HL-60 (cell line): ENCODE data around the gene PCDH18.
"Not testable (repeated sequence)": the region's sequence is repeated elsewhere in the genome, so short reads cannot be mapped to it uniquely, and the experiment has no call there.

Experiments used
- DNase-seq, 2 experiments: peaks; one replicate each; pipeline ENCODE4 v3.0.0-alpha.2; 2010 to 2020; ENCODE audit warnings: low read depth in 1 of 2, low spot score in 1 of 2
- H3K27ac ChIP-seq: fragments of 250-450 bp; sonication (Bioruptor Pico); replicated peaks from 2 replicates; pipeline ENCODE4 v1.5.1; 2020; ENCODE audit warnings: mild to moderate bottlenecking, moderate library complexity
- H3K27me3 ChIP-seq: fragments of 250-450 bp; sonication (Bioruptor Pico); 2 replicates; pipeline ENCODE4 v1.5.1; 2021; ENCODE audit warnings: mild to moderate bottlenecking, moderate library complexity; ENCODE audit not compliant: insufficient read depth, poor library complexity, severe bottlenecking
- H3K4me3 ChIP-seq: replicated peaks from 2 replicates; pipeline ENCODE4 v1.5.1; 2011; ENCODE audit warnings: mild to moderate bottlenecking, control low read depth, low read length; ENCODE audit not compliant: insufficient read depth
- CTCF ChIP-seq: IDR thresholded peaks from one replicate; pipeline ENCODE4 v1.5.1; 2011; ENCODE audit warnings: low read length, control low read depth, inconsistent platforms; ENCODE audit not compliant: insufficient read depth
- GABPA ChIP-seq: IDR thresholded peaks from 2 replicates; pipeline ENCODE4 v1.6.1; 2012; ENCODE audit warnings: low read depth
- POLR2AphosphoS5 ChIP-seq: IDR thresholded peaks from 2 replicates; pipeline ENCODE4 v1.6.1; 2012; ENCODE audit warnings: low read depth
- REST ChIP-seq: IDR thresholded peaks from 2 replicates; pipeline ENCODE4 v1.6.1; 2012; ENCODE audit warnings: low read depth; ENCODE audit not compliant: insufficient replicate concordance
- SPI1 ChIP-seq: IDR thresholded peaks from 2 replicates; pipeline ENCODE4 v1.6.1; 2012; ENCODE audit warnings: low read depth, mild to moderate bottlenecking, borderline replicate concordance

Gene PCDH18

DNA sequence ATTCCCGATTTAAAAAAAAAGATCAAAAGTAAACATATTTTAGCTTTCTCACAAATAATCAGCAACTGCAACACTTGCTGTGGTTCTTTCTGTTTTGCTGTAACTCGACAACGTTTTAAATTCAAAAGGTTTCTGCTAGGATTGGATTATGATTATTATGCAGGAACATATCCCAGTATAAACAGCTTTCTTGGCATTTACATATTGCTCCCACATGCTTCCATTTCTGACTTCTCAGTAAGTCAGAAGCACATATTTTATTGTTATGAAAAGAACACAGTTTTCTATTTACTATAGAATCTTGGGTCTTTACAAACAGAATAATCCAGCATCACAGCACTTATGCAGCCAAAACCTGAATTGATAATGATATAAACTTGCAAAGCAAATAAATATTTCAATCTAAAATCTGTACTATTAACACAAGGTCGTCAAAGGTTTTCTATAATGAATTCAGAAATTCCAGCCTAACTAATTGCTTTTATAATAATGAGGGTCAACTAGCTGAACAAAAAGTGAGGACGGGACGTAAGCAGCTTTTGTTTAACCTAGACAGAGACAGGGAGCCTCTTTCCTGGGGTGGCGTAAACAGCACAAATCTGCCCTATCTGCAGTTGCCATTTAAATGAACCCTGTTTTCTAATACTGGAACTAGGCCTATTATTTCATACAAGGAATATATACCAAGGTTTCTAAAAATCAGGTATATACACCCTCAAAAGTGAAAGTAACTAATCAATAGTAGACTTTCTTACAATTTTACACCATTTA lies 9.8 kb upstream of the PCDH18 start:
- Histone ChIP-seq H3K27me3 (no peaks in the 10 kb centered on the region), H3K27ac (no peak overlapping the region), H3K4me3 (no peak overlapping the region)
- TF ChIP-seq GABPA (no peak), SPI1 (no peak), REST (no peak), POLR2AphosphoS5 (no peak), CTCF (no peak)
- no peak for DNase-seq

GRCh38 chr4:137541181-137541580 lies 8.9 kb upstream of the PCDH18 start:
- no peaks in the 10 kb centered on the region for H3K27me3 ChIP-seq
- TF ChIP-seq REST, result no peak
- H3K27ac ChIP-seq, result no peak overlapping the region
- no peak overlapping the region for H3K4me3 ChIP-seq
- no peak for DNase-seq

GRCh38 chr4:137540356-137540755 lies 8.1 kb upstream of the PCDH18 start:
- Histone ChIP-seq H3K27me3 (no peaks in the 10 kb centered on the region), H3K4me3 (no peak overlapping the region), H3K27ac (no peak overlapping the region)
- TF ChIP-seq REST (no peak), GABPA (no peak), SPI1 (no peak)
- no peak for DNase-seq

DNA sequence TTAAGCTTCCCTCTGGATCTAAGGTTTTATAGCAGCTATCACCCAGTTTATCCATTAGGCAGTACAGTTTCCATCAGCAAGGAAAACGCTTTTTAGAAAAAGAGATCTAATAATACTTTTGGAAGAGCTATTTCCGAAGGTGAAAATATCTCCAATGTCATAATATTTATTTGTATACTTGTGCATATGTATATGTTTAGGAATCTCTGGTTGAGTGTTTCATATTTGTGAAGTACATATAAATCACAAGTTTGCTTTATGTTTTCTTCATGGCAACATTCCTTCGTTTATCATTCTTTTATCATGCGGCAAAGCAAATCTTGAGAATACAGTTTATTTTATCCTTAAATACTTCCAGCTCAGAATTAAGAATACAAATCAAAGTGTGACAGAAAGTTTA lies 6.2 kb upstream of the PCDH18 start:
- no peaks in the 10 kb centered on the region for H3K27me3 ChIP-seq
- no peak for DNase-seq
- H3K4me3 ChIP-seq, result no peak overlapping the region
- TF ChIP-seq GABPA, result no peak
- TF ChIP-seq SPI1, result no peak
- TF ChIP-seq POLR2AphosphoS5, result no peak
- TF ChIP-seq CTCF, result no peak
- no peak for TF ChIP-seq REST
- no peak overlapping the region for H3K27ac ChIP-seq

DNA sequence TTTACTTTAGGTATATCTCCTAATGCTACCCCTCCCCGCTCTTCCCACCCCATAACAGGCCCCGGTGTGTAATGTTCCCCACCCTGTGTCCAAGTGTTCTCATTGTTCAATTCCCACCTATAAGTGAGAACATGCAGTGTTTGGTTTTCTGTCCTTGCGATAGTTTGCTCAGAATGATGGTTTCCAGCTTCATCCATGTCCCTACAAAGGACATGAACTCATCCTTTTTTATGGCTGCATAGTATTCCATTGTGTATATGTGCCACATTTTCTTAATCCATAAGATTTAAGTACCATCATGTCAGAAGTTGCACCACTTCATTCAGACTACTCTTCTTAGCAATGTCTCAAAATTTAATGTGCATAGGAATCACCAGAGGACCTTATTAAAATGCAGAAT lies 5.5 kb upstream of the PCDH18 start:
- DNase-seq, H3K4me3 ChIP-seq, H3K27me3 ChIP-seq: not testable (repeated sequence)

More for the DNA sequence above, 5.5 kb upstream of the PCDH18 start:
- not testable (repeated sequence) for H3K27ac ChIP-seq
